Measurements from ENCODE around the gene IL17REL.
A peak's percentile ranks its signal among the peaks of the same experiment; 100 is the strongest.
"Not testable (repeated sequence)": the region's sequence is repeated elsewhere in the genome, so short reads cannot be mapped to it uniquely, and the experiment has no call there.

IL17REL gene

DNA sequence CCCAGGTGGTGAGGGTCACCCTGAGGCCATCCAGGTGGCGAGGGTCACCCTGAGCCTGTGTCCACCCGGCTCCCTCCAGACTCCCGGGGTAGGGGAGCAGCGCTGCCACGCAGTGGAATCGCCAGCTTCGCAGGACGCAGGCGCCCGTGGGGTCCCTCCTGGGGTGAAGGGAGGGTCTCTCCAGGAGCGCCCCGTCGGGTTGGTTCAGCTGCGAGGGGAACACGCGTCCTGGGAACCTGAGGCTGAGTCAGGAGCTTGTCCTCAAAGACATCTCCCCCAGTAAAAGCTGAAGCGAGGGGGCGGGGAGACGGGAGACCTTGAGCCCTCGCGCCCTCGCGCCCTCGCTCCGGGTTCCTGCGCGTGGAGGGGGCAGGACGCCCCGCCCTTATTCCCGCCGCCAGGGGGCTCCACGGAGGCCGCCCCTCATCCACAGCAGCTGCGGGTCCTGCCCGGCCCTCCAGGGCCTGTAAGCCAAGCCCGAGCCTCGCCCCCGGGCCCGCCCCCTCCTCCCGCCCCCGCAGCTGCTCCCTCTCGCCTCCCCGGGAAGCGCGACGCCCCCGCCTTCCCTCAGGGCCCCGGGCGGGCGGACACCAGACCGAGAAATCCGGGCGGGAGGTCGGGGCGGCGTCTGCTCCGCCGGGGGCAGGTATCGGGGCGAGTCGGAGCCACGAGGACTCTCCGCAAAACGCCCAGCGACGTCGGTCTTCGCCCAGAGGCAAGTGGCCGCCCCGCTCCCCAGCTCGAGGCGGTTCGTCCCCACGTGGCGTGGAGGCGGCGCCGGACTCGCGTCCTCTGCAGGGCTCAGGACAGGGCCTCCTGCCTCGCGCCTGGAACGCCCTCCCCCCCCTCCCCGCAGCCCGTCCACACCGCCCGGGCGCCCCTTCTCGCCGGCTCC is 29.2 kb downstream of the IL17REL start:
- DNase-seq: no peak

DNA sequence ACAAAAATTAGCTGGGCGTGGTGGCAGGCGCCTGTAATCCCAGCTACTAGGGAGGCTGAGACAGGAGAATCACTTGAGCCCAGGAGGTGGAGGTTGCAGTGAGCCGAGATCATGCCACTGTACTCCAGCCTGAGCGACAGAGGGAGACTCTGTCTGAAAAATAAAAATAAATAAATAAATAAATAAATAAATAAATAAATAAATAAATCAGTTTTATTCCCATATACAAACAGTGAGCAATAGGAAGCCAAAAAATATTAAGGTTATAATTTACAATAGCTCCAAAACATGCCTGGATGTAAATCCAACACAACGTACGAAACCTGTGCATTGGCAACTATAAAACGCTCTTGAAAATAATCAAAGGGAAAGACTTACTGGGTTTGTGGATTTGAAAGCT is 30.8 kb downstream of the IL17REL start:
- not testable (repeated sequence) for DNase-seq

DNA sequence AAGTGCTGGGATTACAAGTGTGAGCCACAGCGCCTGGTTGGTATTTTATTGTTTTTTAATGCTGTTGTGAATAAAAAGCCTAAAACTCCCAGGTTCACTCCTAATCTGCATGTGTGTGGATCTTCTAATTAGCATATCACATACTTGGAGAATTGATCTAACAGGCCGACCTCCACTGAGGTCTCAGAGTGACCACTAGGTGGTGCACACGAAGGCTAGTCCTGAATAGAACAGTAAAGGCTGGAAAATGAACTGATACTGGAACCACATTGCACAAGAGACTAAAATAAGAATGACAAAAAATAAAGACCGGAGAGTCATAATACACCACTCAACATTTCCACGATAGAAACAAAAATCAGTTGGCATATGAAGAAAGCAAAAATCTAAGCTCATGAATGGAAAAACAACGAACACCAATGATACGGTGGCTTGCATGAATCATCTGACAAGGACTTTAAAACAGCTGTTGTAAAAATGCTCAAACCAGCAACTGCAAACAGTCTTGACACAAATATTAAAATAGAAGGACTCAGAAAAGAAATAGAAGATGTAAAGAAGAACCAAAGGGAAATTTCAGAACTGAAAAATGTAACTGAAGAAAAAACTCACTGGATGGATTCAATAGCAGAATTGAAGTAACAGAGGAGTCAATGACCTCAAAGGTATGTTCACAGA is 32.8 kb downstream of the IL17REL start:
- DNase-seq: no peak

DNA sequence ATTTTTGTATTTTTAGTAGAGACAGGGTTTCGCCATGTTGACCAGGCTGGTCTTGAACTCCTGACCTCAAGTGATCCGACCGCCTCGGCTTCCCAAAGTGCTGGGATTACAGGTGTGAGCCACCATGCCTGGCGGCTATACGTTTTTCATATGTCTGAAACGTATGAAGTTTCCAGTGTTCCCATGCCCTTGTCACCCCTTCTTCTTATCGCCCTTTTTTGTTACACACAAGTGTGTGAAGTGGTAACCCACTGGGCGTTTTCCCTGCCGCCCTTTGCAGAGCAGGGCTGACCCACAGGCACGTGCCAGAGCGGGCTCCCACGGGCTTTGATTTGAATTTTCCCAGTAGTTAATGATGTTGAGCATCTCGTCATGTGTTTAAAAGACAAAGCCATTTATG is 35.0 kb downstream of the IL17REL start:
- DNase-seq: no peak

DNA sequence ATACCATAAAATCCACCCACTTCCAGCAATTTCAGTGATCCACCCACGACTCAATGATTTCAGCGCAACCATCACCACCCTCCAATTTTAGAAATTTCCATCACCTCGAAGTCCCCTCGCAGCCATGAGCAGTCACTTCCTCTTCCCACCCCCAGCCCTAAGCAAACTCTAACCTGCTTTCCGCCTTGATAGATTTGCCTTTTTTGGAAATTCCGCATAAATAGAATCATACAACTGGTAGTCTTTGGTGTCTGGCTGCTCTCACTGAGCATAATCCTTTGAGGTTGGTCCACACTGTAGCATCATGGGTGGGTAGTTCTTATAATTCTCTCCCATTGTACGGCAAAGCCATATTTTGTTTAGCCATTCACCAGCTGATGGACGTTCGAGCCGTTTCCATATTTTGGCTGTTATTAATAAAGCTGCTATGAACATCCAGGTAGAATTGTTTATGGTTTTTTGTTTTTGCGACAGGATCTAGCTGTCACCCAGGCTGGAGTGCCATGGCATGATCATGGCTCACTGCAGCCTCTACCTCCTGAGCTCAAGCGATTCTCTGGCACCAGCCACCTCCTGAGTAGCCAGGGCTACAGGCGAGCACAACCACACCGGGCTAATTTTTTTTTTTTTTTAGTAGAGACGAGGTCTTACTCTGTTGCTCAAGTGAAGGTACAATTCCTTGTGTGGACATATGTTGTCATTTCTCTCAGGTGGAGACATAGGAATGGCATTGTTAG is 36.0 kb downstream of the IL17REL start:
- no peak for DNase-seq

DNA sequence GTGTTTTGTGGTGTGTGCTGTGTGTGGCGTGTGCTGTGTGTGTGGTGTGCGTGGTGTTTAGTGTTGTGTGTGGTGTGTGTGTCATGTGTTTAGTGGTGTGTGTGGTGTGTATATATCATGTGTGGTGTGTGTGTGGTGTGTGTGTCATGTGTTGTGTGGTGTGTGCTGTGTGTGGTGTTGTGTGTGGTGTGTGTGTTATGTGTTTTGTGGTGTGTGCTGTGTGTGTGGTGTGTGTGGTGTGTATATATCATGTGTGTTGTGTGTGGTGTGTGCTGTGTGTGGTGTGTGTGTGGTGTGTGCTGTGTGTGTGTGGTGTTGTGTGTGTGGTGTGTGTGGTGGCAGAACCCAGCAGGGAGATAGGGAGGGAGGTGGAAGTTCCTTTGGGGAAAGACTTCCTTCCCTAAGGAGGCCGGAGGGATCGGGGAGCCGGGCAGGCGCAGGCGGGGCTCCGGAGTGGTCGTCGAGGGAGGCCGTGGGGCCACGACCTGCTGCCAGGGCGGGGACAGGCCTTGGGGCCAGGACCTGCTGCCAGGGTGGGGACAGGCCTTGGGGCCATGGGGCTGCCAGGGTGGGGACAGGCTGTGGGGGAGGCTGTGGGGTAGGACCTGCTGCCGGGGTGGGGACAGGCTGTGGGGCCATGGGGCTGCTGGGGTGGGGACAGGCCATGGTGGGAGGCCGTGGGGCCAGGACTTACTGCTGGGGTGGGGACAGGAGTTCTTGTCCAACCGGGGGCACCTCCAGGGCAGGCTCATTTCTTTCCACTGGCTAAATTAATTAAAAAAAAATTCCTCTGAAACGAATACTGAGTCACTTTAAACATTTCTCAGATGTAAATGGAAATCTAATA is 36.8 kb downstream of the IL17REL start:
- DNase-seq: no peak

DNA sequence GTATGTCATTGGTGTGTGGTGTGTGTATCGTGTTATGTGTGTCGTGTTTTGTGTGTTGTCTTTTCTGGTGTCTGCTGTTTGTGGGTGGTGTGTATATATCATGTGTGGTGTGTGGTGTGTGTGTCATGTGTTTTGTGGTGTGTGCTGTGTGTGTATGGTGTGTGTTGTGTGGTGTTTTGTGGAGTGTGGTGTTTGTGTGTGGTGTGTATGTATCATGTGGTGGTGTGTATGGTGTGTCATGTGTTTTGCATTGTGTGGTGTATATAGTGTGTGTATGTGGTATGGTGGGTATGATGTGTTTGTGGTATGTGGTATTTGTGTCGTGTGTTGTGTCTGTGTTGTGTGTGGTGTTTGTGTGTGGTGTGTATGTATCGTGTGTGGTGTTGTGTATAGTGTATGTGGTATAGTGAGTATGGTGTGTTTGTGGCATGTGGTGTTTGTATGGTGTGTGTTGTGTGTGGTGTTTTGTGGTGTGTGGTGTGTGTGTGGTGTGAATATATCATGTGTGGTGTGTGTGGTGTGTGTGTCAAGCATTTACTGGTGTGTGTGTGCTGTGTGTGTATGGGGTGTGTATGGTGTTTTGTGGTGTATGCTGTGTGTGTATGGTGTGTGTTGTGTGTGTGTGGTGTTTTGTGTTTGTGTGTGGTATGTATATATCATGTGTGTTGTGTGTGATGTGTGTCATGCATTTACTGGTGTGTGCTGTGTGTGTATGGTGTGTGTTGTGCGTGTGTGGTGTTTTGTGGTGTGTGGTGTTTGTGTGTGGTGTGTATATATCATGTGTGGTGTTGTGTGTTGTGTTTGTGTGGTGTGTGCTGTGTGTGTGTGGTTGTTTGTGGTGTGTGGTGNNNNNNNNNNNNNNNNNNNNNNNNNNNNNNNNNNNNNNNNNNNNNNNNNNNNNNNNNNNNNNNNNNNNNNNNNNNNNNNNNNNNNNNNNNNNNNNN is 39.3 kb downstream of the IL17REL start:
- no peak for DNase-seq

DNA sequence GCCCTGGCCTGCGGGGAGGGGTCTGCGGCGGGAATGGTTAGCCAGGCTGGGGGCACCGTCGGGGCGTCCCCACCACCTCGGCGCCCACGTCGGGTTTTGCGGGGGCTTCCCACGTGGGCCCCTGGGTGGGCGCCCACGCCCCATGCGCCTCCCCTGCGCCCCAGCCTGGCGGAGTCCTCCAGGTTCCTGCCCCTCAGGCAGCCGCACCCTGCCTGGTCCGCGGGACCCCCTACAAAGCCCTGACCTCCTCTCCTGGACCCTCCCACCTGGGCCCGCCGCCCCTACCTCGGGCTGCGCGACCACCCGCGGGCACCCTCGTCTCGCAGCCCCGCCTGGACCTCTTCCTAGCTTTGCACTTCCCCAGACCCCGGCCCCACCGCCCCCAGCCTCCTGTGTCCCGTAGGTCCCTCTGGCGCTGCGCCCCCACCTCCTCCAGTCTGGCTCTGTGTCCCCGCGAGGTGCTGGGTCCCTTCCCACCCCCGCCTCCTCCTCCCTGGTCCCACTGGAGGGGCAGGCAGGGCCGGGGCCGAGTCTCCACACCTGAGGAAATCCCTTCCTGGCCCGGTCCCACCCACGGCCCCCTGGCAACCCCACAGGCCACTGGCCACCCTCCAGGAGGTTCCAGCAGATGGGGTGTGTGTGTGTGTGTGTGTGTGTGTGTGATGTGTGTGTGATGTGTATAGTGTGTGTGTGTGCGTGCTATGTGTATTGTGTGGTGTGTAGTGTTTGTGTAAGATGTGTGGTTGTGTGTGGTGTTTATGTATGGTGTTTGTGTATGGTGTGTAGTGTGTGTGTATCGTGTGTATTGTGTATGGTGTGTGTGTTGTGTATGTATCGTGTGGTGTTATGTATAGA is 40.2 kb downstream of the IL17REL start:
- DNase-seq: no peak

DNA sequence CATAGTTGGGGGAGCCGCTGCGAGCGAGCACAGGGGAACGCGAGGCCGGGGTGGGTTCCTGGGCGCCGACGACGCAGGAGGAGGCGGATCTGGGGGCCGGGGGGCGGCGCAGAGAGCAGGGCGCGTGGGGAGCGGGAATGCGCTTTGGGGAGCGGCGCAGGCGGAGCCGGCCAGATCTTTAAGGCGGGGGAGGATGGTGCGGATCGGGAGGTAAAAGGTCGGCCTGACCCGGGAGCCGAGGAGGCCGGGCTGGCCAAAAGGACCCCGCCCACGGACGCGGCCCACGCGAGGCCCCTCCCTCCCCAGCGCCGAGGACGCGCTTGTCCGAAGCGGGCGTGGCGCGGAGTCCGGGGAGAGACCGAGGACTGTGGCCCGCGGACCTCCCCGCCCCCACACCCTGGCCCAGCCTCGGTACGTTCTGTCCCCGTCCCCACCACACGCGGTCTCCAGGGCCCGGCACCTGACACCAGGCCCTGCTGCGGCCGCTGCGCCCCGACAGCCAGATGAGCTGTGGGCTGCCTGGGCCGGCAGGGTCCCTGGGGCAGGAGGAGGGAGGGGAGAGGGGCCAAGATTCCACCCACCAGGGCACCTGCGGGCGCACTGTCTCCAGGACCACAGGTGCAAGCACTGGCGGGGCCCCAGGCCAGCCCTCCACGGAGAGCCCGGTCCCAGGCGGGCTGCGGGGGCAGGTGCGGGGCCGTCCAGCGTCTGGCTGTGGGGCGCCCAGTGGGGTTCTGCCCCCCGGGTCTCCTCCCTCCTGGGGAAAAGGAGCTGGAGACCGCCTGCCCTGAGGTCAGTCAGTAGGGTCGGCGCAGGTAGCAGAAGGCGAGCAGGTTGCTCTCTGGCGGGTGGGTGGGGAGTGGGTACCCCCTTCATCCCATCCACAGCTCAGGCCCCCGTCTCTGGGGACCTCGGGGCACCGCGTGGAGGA is 41.1 kb downstream of the IL17REL start:
- DNase-seq: no peak

DNA sequence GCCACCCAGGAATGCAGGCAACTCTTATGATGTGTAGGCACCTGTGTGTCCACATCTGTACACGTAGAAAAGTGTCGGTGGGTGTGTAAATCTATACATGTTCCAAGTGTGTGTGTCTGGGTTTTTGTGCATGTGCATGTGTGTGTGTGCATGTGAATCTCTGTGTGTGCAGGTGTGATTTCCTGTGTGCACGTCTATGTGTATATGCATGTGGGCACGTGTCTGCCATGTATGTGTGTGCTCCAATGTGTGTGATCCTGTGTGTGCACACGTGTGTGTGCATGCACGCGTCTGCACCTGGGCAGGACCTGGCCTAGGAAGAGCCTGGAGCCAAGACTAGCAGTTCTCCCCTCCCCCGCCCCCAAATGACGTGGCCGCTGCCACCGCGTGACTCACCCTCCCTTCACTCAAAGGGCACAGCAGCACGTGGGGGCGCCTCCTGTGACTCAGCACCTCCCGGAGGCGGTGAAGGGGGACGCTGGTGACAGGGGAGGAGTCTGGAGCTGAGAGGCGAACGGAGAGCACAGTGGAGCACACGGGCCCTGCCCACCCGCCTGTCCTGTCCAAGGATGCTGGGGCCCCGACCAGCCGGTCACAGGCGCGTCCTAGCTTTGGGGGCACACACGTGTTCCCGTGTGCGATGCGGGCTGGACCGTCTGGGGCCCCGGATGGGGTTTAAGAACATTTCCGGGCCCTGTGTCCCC is 41.9 kb downstream of the IL17REL start:
- peak; percentile 93 for DNase-seq

DNA sequence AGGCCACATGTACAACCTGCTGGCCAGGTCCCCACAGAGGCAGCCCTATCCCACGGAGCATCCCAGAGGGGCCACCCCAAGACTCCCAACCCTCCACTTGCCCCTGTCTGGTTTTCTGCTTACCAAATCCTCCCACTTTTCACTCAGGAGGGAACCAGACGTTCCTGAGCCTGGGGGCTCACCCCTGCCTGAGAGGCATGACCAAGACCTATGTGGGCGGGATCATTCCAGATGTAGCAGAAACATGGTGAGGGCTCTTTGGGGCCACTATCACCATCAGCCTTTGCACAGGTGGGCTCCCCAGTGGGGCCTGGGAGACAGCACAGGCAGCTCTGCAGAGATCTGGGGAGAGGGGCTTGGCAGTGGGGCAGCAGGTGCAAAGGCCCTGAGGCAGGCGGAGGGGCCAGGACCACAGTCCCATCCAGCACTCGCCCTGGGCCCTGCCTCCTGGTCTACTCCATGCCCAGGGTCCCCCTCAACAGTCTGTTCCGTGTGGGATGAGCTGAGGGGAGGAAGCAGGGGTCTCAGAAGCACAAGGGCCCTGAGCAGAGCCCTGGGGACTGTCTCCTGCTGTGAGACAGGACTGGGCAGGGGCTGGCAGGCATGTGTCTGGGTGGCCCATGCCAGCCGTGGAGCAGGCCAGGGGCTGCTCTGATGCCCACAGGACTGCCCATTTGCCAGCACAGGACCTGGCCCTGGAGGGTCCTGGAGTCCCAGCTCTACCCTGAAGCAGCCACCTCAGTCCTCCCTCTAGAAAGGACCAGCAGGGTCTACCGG is 42.6 kb downstream of the IL17REL start:
- no peak for DNase-seq

DNA sequence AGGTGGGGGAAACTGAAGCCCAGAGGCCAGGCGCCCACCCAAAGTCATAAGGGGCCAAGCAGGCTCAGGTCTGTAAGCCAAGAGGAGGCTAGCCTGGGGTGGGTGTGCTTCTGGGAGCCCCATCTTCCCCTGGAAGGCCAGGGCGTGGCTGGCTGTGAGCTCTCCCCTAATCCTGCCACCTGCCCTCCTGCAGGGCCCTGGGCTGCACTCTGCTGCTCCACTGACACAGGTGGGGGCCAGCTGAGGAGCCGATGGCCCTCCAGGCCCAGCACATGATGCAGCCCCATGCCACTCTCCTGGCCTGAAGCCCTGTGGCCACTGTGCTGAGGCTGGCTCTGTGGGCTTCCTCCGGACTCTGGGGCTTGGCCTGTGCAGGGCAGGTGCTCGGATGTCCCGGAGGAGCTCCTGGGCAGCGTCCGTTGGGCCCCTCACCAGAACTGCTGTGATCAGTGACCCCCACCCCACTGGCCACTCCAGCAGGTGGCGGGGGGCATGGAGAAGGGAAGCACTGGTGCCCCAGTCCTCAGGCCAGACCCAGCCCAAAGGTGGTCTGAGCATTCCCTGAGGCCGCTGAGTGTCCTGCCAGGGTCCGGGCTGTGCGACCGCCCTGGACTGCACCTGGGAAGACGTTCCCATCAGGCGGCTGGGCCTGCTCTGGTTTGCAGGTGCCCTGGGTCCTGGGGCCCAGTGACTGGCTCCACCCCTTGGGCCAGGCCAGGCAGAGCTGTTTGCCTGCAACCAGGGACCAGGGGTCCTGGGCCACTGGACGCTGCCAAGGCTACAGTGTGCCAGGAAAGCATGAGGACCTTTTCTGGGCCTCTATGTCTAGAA is 43.5 kb downstream of the IL17REL start:
- no peak for DNase-seq

DNA sequence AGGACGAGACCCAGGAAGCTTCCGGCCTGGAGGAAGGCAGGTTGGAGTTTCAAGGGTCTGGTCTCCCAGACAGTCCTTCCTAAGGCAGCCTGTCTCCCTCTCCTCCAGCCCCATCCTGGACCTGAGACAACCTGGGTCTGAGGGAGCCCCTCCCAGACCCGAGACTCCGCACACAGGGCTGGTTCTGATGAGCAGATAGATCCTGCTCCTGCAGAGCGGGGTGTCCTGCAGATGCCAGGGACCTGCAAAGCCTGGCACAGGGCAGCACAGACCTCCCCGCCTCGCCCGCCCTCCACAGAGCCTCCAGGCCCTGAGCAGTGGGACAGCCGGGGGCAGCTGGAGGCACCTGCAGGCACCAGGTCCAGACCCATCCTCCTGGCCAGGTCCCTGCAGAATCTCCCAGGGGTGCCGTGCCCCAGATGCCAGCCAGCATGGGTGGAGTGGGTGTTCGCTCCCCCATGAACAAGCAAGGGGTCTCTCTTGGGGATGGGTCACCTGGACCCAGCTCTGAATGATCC is 44.2 kb downstream of the IL17REL start:
- DNase-seq: no peak

DNA sequence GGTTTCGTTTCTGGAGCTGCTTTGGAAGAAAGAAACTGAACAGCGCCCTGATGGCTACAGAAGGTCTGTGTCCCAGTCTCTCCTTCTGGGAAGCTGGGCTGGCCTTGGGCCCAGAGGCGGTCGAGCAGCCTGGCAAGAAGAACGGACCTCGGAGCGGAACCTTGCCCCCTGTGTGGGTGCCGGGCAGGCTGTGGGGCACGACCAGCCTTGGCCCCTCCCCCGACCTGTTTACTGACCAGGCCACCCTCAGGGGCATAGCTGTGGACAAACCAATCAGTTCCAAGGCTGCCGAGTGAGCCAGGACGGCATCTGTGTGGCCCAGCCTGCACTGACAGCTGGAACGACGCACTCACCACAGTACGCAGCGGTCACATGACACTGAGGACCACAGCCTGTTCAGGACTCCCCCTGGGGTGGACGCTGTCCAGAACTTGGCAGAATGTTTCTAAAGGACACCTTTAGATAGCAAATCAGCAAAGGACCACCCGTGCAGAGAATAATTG is 44.8 kb downstream of the IL17REL start:
- no peak for DNase-seq

DNA sequence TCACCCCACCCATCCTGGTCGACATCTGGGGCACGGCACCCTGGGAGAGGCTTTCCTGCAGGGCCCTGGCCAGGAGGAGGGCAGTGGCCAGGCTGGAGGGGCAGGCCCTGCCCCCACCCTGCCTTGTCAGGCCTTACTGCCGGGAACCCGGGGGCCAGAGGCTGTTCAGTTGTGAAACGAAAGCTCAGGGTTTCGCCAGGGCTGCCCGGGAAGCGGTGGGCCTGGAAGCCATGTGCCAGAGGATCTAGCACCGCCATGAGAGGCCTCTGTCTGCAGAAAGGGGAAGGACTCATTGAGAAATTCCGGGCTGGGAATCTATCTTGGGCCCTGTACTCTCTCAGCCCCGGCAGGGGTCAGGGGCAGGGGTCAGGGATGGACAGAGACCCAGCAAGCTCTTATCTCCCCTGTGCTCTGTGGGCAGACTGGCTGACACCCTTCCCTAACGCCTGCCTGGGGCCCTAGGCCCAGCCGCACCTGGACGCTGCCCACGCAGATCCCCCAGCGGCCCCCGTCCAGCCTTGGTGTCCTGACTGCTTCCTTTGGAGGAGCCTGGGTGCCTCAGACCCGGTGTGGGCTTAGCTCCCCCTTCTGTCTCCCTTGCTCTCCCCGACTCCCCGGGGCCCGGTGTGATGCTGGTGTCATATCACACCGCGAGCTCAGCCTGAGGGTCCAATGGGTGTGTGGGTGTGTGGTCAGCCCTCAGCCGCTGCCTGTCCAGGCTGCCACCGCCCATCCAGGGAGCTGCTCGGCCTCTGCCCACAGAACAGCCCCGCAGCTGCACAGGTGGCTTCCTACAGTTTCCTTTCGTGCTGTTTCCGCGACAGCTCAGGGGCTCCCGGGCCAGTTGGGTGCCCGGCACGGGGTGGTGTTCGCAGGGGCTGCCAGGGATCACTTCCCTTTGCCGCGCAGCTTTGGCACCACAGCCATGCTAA is 45.5 kb downstream of the IL17REL start:
- DNase-seq: no peak
